CD14-positive monocyte (primary cell): ENCODE measurements around the gene NAPG. TPM values are rescaled to one million over a fixed set of nuclear protein-coding genes. Genes with fewer than 3 reads are reported as not detected.

Experiments used
- DNase-seq, 3 donors: peaks; one replicate each; pipeline ENCODE4 v3.0.0-alpha.2; 2011 to 2022
- H2AFZ ChIP-seq: 2 replicates; pipeline ENCODE4 v1.6.0; 2012; ENCODE audit warnings: mild to moderate bottlenecking, low read depth, low read length, inconsistent platforms; ENCODE audit not compliant: insufficient read depth, poor library complexity, severe bottlenecking
- H3K27ac ChIP-seq, 2 donors: 1 replicate in 1 of 2; 2 replicates in 1 of 2; pipeline ENCODE4 v1.5.1; 2012 to 2013; ENCODE audit warnings: low read length in 2 of 2, control low read depth in 1 of 2, inconsistent platforms in 1 of 2, low read depth in 1 of 2, mild to moderate bottlenecking in 1 of 2
- H3K27me3 ChIP-seq, 2 donors: one replicate each; pipeline versions ENCODE4 v1.6.0 to v1.6.1; 2011 to 2013; ENCODE audit warnings: low read length in 2 of 2; ENCODE audit not compliant: control insufficient read depth in 2 of 2, insufficient read depth in 2 of 2
- H3K36me3 ChIP-seq, 2 donors: replicated peaks in 1 of 2; 1 replicate in 1 of 2; 2 replicates in 1 of 2; pipeline versions ENCODE4 v1.5.1 to v1.6.1; 2012 to 2013; ENCODE audit warnings: low read length in 2 of 2, control low read depth in 1 of 2, inconsistent platforms in 1 of 2, mild to moderate bottlenecking in 1 of 2; ENCODE audit not compliant: insufficient read depth in 2 of 2, control insufficient read depth in 1 of 2
- H3K4me1 ChIP-seq, 2 donors: 1 replicate in 1 of 2; 2 replicates in 1 of 2; pipeline versions ENCODE4 v1.5.1 to v1.6.1; 2012 to 2013; ENCODE audit warnings: low read length in 2 of 2, control low read depth in 1 of 2, inconsistent platforms in 1 of 2, mild to moderate bottlenecking in 1 of 2, moderate library complexity in 1 of 2; ENCODE audit not compliant: insufficient read depth in 2 of 2, control insufficient read depth in 1 of 2
- H3K4me2 ChIP-seq: replicated peaks from 2 replicates; pipeline ENCODE3; 2012; ENCODE audit warnings: low read length, moderate library complexity, mild to moderate bottlenecking; ENCODE audit not compliant: poor library complexity, severe bottlenecking; ENCODE audit errors: extremely low read depth
- H3K4me3 ChIP-seq, 3 experiments: fragments of 200-600 bp in 1 of 3; sonication (generic) in 1 of 3; replicated peaks in 1 of 3; 1 replicate in 2 of 3; 2 replicates in 1 of 3; pipeline ENCODE4 v1.5.1; 2011 to 2013; ENCODE audit warnings: low read length in 3 of 3, mild to moderate bottlenecking in 3 of 3, control low read depth in 2 of 3, low read depth in 2 of 3, inconsistent platforms in 1 of 3, moderate library complexity in 1 of 3
- H3K79me2 ChIP-seq: 2 replicates; pipeline ENCODE4 v1.6.0; 2012; ENCODE audit warnings: mild to moderate bottlenecking, control low read depth, inconsistent platforms, low read length, moderate library complexity; ENCODE audit not compliant: insufficient read depth
- H3K9ac ChIP-seq: 2 replicates; pipeline ENCODE4 v1.6.0; 2017; ENCODE audit warnings: low read length, mild to moderate bottlenecking; ENCODE audit not compliant: insufficient read depth, poor library complexity, severe bottlenecking
- H3K9me3 ChIP-seq, 2 donors: replicated peaks in 1 of 2; 1 replicate in 1 of 2; 2 replicates in 1 of 2; pipeline versions ENCODE4 v1.5.1 to v1.6.1; 2012 to 2013; ENCODE audit warnings: low read length in 2 of 2, control low read depth in 1 of 2; ENCODE audit not compliant: control insufficient read depth in 1 of 2, insufficient read depth in 1 of 2
- H4K20me1 ChIP-seq: 2 replicates; pipeline ENCODE4 v1.6.0; 2012; ENCODE audit warnings: mild to moderate bottlenecking, low read length, control low read depth, moderate library complexity; ENCODE audit not compliant: insufficient read depth
- H3K27ac Mint-ChIP-seq, 7 donors: one replicate each; pipeline ENCODE4 v1.8.0; 2020; ENCODE audit warnings: mild to moderate bottlenecking in 7 of 7, mixed read lengths in 7 of 7, moderate library complexity in 6 of 7, inconsistent platforms in 2 of 7
- H3K27me3 Mint-ChIP-seq, 3 donors: one replicate each; pipeline ENCODE4 v1.8.0; 2021 to 2022; ENCODE audit warnings: low read depth in 3 of 3, mild to moderate bottlenecking in 3 of 3, mixed read lengths in 3 of 3, moderate library complexity in 3 of 3, inconsistent platforms in 1 of 3
- H3K36me3 Mint-ChIP-seq, 2 donors: one replicate each; pipeline ENCODE4 v1.8.0; 2020; ENCODE audit warnings: mixed read lengths in 2 of 2, inconsistent platforms in 1 of 2, mild to moderate bottlenecking in 1 of 2
- H3K4me1 Mint-ChIP-seq: one replicate; pipeline ENCODE4 v1.8.0; 2020; ENCODE audit warnings: mild to moderate bottlenecking, mixed read lengths
- H3K4me3 Mint-ChIP-seq, 2 donors: one replicate each; pipeline ENCODE4 v1.8.0; 2020; ENCODE audit warnings: mild to moderate bottlenecking in 2 of 2, mixed read lengths in 2 of 2, moderate library complexity in 1 of 2
- H3K9me3 Mint-ChIP-seq, 7 donors: one replicate each; pipeline ENCODE4 v1.8.0; 2020 to 2022; ENCODE audit warnings: mixed read lengths in 7 of 7, mild to moderate bottlenecking in 6 of 7, moderate library complexity in 6 of 7, inconsistent platforms in 2 of 7
- WGBS: methylation state at CpG from one replicate; pipeline ENCODE4 v1.1.5; 2013; ENCODE audit warnings: missing lambda C conversion rate; ENCODE audit not compliant: insufficient coverage; 5-methylcytosine and 5-hydroxymethylcytosine counted together
- intact Hi-C, 2 donors: fragments of 100-400 bp; cut with micrococcal nuclease; formaldehyde crosslinking; loops; one replicate each; pipeline versions ENCODE4 v1.15.0 to v1.15.1; 2023
- polyA plus RNA-seq, 3 donors: library from polyadenylated mRNA; depleted of rRNA in 1 of 3; unstranded in 2 of 3; stranded (reverse) in 1 of 3; fragments of 300-500 nt in 2 of 3; fragments of >200 nt in 1 of 3; fragmentation: Illumina TruSeq in 2 of 3; gene quantifications; 1 replicate in 2 of 3; 2 replicates in 1 of 3; pipeline ENCODE4 v1.2.3, GENCODE V29; 2012 to 2021
- TF ChIP-seq, protein P1 (sequence below): fragments of 200-600 bp; IDR thresholded peaks from one replicate; pipeline ENCODE4 v1.8.0; 2022; ENCODE audit warnings: antibody characterized with exemption, mild to moderate bottlenecking

Gene NAPG
- polyA plus RNA-seq, 3 donors = 14.8 to 17.5 (median 15.9) TPM

DNA sequence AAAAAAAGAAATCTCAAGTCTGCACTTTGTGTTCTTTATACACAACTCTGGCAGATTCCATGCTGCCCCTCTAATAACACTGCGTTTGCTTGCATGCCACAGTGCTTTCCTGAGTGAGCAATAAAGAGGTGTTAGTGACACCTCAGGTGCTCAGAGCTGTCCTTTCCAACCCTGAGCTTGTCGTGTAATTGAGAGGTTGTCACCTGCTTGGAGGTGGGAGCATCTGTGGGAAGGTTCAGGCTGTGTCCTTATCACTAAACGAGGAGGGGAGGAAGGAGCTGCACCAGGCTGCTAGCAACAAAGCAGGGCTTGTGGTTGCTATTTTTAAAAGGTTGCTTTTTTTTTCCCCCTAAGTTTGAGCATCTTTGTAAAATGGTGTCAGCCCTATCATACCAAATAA, 39.5 kb upstream of the NAPG start:
- Mint-ChIP-seq H3K4me1 (peaks cover 33% of the 10 kb centered on the region), H3K27me3 (peaks cover 0 to 1% (median 1%) of the 10 kb centered on the region in 3 donors), H3K27ac (no peak overlapping the region), H3K4me3 (no peak overlapping the region), H3K36me3 (peaks cover 10 to 17% of the 10 kb centered on the region in 2 donors), H3K9me3 (peaks cover 0 to 3% (median 0%) of the 10 kb centered on the region in 7 donors)
- no peaks in the 10 kb centered on the region for H3K27me3 ChIP-seq
- no peaks in the 10 kb centered on the region for H3K79me2 ChIP-seq
- no peak overlapping the region for H3K27ac ChIP-seq
- no peaks in the 10 kb centered on the region for H3K36me3 ChIP-seq
- TF ChIP-seq, protein P1, sequence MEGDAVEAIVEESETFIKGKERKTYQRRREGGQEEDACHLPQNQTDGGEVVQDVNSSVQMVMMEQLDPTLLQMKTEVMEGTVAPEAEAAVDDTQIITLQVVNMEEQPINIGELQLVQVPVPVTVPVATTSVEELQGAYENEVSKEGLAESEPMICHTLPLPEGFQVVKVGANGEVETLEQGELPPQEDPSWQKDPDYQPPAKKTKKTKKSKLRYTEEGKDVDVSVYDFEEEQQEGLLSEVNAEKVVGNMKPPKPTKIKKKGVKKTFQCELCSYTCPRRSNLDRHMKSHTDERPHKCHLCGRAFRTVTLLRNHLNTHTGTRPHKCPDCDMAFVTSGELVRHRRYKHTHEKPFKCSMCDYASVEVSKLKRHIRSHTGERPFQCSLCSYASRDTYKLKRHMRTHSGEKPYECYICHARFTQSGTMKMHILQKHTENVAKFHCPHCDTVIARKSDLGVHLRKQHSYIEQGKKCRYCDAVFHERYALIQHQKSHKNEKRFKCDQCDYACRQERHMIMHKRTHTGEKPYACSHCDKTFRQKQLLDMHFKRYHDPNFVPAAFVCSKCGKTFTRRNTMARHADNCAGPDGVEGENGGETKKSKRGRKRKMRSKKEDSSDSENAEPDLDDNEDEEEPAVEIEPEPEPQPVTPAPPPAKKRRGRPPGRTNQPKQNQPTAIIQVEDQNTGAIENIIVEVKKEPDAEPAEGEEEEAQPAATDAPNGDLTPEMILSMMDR = no peak
- no peak overlapping the region for H2AFZ ChIP-seq
- H3K4me1 ChIP-seq = peaks cover 24 to 28% of the 10 kb centered on the region in 2 donors
- no peaks in the 10 kb centered on the region for H4K20me1 ChIP-seq
- no peak overlapping the region for H3K4me2 ChIP-seq
- 57% methylated on average over 1 of the region's 3 CpGs for WGBS
- intact Hi-C loops = no loop called here
- H3K9me3 ChIP-seq = no peaks in the 10 kb centered on the region
- H3K4me3 ChIP-seq = no peak overlapping the region
- no peak for DNase-seq
- no peak overlapping the region for H3K9ac ChIP-seq

GRCh38 chr18:10487154-10487553, 38.7 kb upstream of the NAPG start:
- H3K4me3 Mint-ChIP-seq = no peak overlapping the region
- no peak overlapping the region for H3K27ac Mint-ChIP-seq

More at GRCh38 chr18:10487154-10487553, 38.7 kb upstream of the NAPG start:
- H3K27me3 ChIP-seq = no peaks in the 10 kb centered on the region
- DNase-seq = no peak
- no peaks in the 10 kb centered on the region for H3K79me2 ChIP-seq
- H3K4me3 ChIP-seq = no peak overlapping the region
- H3K36me3 Mint-ChIP-seq = peaks cover 10 to 17% of the 10 kb centered on the region in 2 donors
- no peaks in the 10 kb centered on the region for H3K9me3 ChIP-seq
- 94% methylated on average over 6 of the region's 6 CpGs for WGBS
- intact Hi-C loops = no loop called here
- peaks cover 0 to 3% (median 0%) of the 10 kb centered on the region in 7 donors for H3K9me3 Mint-ChIP-seq
- TF ChIP-seq, protein P1 = no peak
- peaks cover 0 to 1% (median 0%) of the 10 kb centered on the region in 3 donors for H3K27me3 Mint-ChIP-seq
- H4K20me1 ChIP-seq = no peaks in the 10 kb centered on the region
- no peaks in the 10 kb centered on the region for H3K36me3 ChIP-seq
- H3K4me2 ChIP-seq = no peak overlapping the region
- no peak overlapping the region for H3K9ac ChIP-seq
- H2AFZ ChIP-seq = no peak overlapping the region
- peaks cover 33% of the 10 kb centered on the region for H3K4me1 Mint-ChIP-seq
- no peak overlapping the region for H3K27ac ChIP-seq
- peaks cover 23 to 25% of the 10 kb centered on the region in 2 donors for H3K4me1 ChIP-seq
